Measurements from ENCODE around the gene NTRK1.

The NTRK1 gene

DNA sequence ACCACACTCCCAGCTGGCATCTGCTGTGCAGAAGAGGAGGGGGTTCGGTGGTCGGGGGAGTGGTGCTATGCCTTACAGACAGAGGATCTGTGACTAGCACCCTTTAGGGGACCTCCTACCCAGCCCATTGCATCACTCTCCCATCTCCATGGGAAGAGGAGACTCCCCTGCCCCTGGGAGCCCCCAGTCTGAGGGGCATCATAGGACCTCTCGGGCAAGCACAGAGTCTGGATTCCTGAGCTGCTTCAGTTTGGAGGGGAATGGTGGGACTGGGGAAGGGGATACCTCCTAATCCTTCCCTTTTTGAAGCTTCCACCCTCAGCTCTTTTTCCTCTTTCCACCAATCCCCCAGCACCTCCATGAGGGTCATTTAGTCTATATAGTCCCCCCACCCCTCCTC is 3.1 kb upstream of the NTRK1 start:
- DNase-seq (ENCODE audit: low read depth): no peak

- DNase-seq (ENCODE audit: low read depth): no peak
Measured at GRCh38 chr1:156858555-156858956, 2.1 kb upstream of the NTRK1 start.

GRCh38 chr1:156858959-156859522 is 1.6 kb upstream of the NTRK1 start, which contains the start of gene INSRR:
Gene INSRR (minus strand): TSS chr1:156859117. CDS start chr1:156858621, 496 bp downstream.
- no peak for DNase-seq (ENCODE audit: low read depth)

DNA sequence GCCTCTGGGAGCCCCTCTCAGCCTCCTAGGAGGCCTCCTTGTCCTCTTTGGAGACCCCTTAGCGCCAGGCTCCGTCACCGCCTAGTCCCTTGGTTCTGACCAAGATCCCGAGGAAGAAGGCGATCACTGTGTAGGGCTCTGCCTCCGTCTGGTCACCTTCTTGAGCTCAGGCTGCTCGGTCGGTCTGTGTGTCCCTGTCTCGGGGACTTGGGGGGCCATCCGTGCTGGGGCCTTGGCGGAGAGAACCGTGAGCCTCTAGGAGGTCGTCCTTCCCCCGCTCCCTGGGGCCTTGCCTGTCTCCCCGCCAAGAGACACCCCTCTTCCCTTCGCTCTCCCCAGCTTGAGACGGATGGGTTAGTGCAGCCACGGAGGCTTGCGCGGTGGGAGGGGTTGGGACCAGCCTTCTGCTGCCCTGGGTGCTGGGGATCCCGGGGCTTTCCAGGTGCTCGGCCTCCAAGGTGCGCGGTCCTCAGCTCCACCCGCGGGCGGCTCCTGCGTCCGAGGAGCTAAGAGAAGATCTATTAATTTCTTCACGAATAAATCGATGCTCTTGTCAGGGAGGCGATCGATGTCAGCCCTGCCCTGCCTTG is 1.0 kb upstream of the NTRK1 start:
- DNase-seq (ENCODE audit: low read depth): no peak

DNA sequence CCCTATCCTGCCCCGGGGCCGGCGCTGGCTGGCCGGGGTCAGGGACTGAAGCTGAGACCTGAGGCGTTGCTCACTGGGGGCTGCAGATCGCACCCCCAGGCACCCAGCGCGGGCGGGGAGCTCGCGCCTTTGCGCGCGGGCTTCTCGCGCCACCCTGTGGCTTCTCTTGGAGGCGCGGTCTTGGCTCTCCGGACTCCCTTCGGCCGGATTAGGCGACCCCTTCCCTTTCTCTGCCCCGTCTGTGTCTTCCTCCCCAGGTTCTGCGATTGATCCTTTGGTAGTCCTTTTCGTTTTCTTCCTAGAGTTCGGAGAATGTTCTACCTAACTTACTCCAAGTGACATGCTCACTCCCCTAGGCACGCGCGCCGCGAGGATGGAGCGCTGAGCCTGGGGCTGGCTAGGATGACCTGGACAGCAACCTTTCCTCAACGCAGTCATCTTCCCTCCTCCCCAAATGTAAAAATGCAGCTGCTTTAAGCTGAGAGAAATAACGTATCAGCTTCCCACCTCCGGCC is 495 bp upstream of the NTRK1 start:
- DNase-seq (ENCODE audit: low read depth): peak; percentile 38

DNA sequence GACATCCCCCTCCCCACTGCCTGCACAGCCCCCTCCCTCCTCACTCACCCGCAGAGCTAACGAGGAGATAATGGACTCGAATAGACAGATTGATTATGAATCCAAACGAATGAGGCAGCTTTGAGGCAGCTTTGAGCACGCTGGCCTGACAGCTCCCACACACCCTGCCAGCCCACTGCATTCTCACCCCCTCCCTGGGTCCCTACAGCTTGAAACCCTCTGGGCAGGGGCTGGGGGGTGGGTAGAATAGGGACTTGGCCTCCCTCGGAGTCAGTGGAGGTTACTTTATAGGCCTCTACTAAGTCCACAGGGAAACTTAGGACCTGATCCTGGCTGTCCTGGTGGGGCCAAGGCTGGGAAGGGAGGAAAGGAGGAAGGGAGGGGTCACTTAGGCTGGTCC is 1.9 kb downstream of the NTRK1 start:
- no peak for DNase-seq (ENCODE audit: low read depth)

DNA sequence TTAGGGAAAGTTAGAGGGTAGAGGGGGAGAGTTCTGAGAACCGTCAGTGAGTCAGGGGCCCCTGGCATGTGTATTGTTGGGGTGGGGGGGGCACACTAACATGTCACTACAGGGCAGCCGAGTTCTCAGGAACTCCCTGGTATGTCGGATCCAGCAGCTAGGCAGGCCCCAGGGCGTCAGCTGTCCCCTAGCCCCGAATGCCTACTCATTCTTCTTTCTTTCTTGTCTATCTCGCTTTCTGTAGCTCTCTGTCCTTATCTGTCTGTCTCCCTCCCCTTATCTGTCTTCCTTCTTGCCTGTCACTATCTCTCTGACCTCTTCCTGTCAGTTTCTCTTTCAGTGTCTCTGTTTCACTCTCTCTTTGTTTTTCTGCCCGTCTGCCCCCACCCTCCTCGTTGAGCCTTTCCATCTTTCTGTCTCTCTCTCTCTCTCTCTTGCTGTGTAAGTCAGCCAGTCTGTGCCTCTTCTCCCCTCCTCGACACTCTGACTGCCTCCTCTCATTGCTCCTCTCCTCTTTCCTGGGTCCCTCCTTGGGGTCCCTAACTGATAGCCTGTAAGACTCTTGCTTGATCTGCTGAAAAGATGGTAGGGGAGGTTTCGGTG is 2.4 kb downstream of the NTRK1 start:
- no peak for DNase-seq (ENCODE audit: low read depth)

GRCh38 chr1:156863631-156864030 is 3.0 kb downstream of the NTRK1 start:
- no peak for DNase-seq (ENCODE audit: low read depth)

GRCh38 chr1:156864796-156865195 is 4.1 kb downstream of the NTRK1 start:
- no peak for DNase-seq (ENCODE audit: low read depth)

- no peak for DNase-seq (ENCODE audit: low read depth)
Measured at GRCh38 chr1:156865258-156865657, 4.6 kb downstream of the NTRK1 start.

DNA sequence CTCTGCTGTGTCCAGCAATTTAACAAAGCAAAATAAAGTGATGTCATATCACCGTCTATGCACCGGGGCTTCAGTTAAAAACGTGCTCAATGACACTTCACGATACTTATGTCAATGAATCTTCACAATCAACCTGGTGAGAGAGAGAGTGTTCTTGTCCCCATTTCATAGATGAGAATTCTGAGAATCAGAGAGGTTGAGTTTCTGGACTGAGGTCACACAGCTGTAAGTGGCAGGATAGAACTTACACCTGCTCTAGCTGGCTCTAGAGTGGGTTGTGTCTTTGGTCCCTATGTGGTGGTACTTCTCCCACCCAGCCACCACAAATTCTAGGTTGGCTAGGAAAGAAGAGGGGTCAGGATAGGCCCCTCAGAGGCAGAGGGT is 5.2 kb downstream of the NTRK1 start:
- no peak for DNase-seq (ENCODE audit: low read depth)

- no peak for DNase-seq (ENCODE audit: low read depth)
Measured at GRCh38 chr1:156866249-156866909, 5.7 kb downstream of the NTRK1 start.

- DNase-seq (ENCODE audit: low read depth): no peak
Measured at GRCh38 chr1:156868341-156868740, 7.7 kb downstream of the NTRK1 start.

GRCh38 chr1:156869455-156869854 is 8.8 kb downstream of the NTRK1 start:
- DNase-seq (ENCODE audit: low read depth): no peak

DNA sequence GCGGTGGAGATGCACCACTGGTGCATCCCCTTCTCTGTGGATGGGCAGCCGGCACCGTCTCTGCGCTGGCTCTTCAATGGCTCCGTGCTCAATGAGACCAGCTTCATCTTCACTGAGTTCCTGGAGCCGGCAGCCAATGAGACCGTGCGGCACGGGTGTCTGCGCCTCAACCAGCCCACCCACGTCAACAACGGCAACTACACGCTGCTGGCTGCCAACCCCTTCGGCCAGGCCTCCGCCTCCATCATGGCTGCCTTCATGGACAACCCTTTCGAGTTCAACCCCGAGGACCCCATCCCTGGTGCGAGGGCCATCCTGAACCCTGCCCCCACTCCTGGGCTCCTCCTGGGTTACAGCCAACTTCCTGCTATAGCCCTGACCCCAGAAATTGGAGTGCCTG is 13.0 kb downstream of the NTRK1 start:
- no peak for DNase-seq (ENCODE audit: low read depth)

- no peak for DNase-seq (ENCODE audit: low read depth)
Measured at GRCh38 chr1:156874142-156874541, 13.5 kb downstream of the NTRK1 start.

GRCh38 chr1:156874572-156875340 is 14.1 kb downstream of the NTRK1 start:
- DNase-seq (ENCODE audit: low read depth): no peak

DNA sequence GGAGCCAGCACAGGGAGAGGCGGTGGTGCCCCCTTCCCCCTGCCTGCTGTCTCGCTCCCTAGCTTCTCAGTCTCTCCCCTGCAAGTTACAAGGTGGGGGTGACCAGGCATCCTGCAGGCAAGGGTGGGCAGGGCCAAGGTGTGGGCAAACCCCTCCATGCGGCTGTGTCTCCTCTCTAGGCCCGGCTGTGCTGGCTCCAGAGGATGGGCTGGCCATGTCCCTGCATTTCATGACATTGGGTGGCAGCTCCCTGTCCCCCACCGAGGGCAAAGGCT is 14.6 kb downstream of the NTRK1 start:
- no peak for DNase-seq (ENCODE audit: low read depth)

DNA sequence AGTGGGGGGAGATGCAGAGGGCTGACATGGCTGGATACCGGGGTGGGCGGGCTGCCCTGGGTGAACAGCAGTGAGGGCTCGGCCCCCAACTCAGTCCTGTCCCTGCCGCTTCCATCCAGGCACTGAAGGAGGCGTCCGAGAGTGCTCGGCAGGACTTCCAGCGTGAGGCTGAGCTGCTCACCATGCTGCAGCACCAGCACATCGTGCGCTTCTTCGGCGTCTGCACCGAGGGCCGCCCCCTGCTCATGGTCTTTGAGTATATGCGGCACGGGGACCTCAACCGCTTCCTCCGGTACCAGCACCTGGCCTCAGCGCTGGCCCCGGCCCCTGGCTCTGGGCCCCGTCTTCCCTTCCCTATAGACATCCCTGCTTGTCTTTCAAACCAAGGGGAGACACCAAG is 15.6 kb downstream of the NTRK1 start:
- DNase-seq (ENCODE audit: low read depth): no peak

GRCh38 chr1:156877433-156878170 is 16.9 kb downstream of the NTRK1 start:
- no peak for DNase-seq (ENCODE audit: low read depth)

- no peak for DNase-seq (ENCODE audit: low read depth)
Measured at GRCh38 chr1:156879876-156880275, 19.2 kb downstream of the NTRK1 start.

DNA sequence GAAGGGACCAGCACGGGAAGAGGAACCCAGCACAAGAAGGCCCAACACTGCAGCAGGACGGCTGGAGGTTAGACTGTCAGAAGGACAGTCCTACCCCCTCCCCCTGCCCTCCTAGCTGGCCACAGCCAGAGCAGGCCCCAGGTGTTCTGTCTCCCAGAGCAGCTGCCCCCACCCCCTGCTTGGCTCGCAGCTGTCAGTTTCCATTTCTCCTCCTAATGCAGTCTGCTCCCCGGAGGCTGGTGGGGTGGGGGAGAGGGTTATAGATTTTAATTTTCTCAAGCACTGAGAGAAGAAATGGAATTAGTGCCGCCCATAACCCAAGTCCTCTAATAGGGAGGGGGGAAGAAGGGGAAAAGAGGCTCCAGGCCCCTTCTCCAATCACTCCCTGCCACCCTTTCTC is 19.8 kb downstream of the NTRK1 start:
- DNase-seq (ENCODE audit: low read depth): no peak
